Nephron (organoid): ENCODE data around the gene ARMC12.
"Not testable (repeated sequence)": the region's sequence is repeated elsewhere in the genome, so short reads cannot be mapped to it uniquely, and the experiment has no call there.

Source experiments
- H3K27ac Mint-ChIP-seq, 3 experiments: 2 replicates each; pipeline ENCODE4 v1.8.0; 2020; ENCODE audit warnings: mixed read lengths in 3 of 3, mild to moderate bottlenecking in 2 of 3, moderate library complexity in 1 of 3
- H3K27me3 Mint-ChIP-seq: 2 replicates; pipeline ENCODE4 v1.8.0; 2021; ENCODE audit warnings: low read depth, mild to moderate bottlenecking, moderate library complexity, mixed read lengths
- H3K36me3 Mint-ChIP-seq: 2 replicates; pipeline ENCODE4 v1.8.0; 2020; ENCODE audit warnings: low read depth, mixed read lengths
- H3K4me1 Mint-ChIP-seq: 2 replicates; pipeline ENCODE4 v1.8.0; 2020; ENCODE audit warnings: mixed read lengths
- H3K4me3 Mint-ChIP-seq, 3 experiments: 2 replicates each; pipeline ENCODE4 v1.8.0; 2020; ENCODE audit warnings: mild to moderate bottlenecking in 3 of 3, mixed read lengths in 3 of 3, moderate library complexity in 2 of 3
- H3K9me3 Mint-ChIP-seq: 2 replicates; pipeline ENCODE4 v1.8.0; 2020; ENCODE audit warnings: mixed read lengths
- CTCF ChIP-seq, 3 experiments: fragments of 200-600 bp; sonication (generic); IDR thresholded peaks; one replicate each; pipeline ENCODE4 v1.5.0; 2021; ENCODE audit warnings: antibody characterized with exemption in 3 of 3; ENCODE audit not compliant: unreplicated experiment in 3 of 3

ARMC12 gene

GRCh38 chr6:35729722-35730121, 7.1 kb upstream of the ARMC12 start:
- Mint-ChIP-seq H3K27ac (peak overlapping the region; percentile 61 to 87 (median 65)), H3K27me3 (no peaks in the 10 kb centered on the region), H3K4me1 (peaks cover 52% of the 10 kb centered on the region), H3K4me3 (peak overlapping the region; percentile 66 to 75 (median 73)), H3K36me3 (no peaks in the 10 kb centered on the region), H3K9me3 (no peaks in the 10 kb centered on the region)
- no peak for TF ChIP-seq CTCF (IDR thresholded peaks at IDR 0.05; ENCODE audit: unreplicated experiment in 3 of 3)

- H3K27ac Mint-ChIP-seq: peak overlapping the region; percentile 98 to 99 (median 99)
- TF ChIP-seq CTCF (IDR thresholded peaks at IDR 0.05; ENCODE audit: unreplicated experiment in 3 of 3): no peak
- H3K4me1 Mint-ChIP-seq: peaks cover 40% of the 10 kb centered on the region
- H3K36me3 Mint-ChIP-seq: no peaks in the 10 kb centered on the region
- H3K27me3 Mint-ChIP-seq: no peaks in the 10 kb centered on the region
- peak overlapping the region; percentile 88 to 91 (median 91) for H3K4me3 Mint-ChIP-seq
- H3K9me3 Mint-ChIP-seq: no peaks in the 10 kb centered on the region
Measured at GRCh38 chr6:35730745-35731413, 6.0 kb upstream of the ARMC12 start.

GRCh38 chr6:35731414-35731735, 5.5 kb upstream of the ARMC12 start:
- peaks cover 35% of the 10 kb centered on the region for H3K4me1 Mint-ChIP-seq
- no peak for TF ChIP-seq CTCF (IDR thresholded peaks at IDR 0.05; ENCODE audit: unreplicated experiment in 3 of 3)
- H3K9me3 Mint-ChIP-seq: no peaks in the 10 kb centered on the region
- H3K27ac Mint-ChIP-seq: peak overlapping the region; percentile 98 to 99 (median 99)
- H3K27me3 Mint-ChIP-seq: peaks cover 3% of the 10 kb centered on the region
- no peaks in the 10 kb centered on the region for H3K36me3 Mint-ChIP-seq
- peak overlapping the region; percentile 88 to 91 (median 91) for H3K4me3 Mint-ChIP-seq

GRCh38 chr6:35731736-35732532, 4.9 kb upstream of the ARMC12 start:
- Mint-ChIP-seq H3K36me3 (no peaks in the 10 kb centered on the region), H3K27ac (peak overlapping the region; percentile 98 to 99 (median 99)), H3K9me3 (no peaks in the 10 kb centered on the region)

GRCh38 chr6:35733633-35734032, 3.2 kb upstream of the ARMC12 start:
- TF ChIP-seq CTCF (IDR thresholded peaks at IDR 0.05; ENCODE audit: unreplicated experiment in 3 of 3): no peak
- H3K27ac Mint-ChIP-seq: peak overlapping the region; percentile 37 to 81 (median 59)
- H3K27me3 Mint-ChIP-seq: peaks cover 3% of the 10 kb centered on the region
- H3K36me3 Mint-ChIP-seq: no peaks in the 10 kb centered on the region
- H3K4me1 Mint-ChIP-seq: peaks cover 32% of the 10 kb centered on the region
- H3K4me3 Mint-ChIP-seq: peak overlapping the region in 1 of 3 experiments; percentile 34
- no peaks in the 10 kb centered on the region for H3K9me3 Mint-ChIP-seq

More at GRCh38 chr6:35731736-35732532, 4.9 kb upstream of the ARMC12 start:
- H3K4me1 Mint-ChIP-seq: peaks cover 29% of the 10 kb centered on the region
- H3K27me3 Mint-ChIP-seq: peaks cover 3% of the 10 kb centered on the region
- H3K4me3 Mint-ChIP-seq: peak overlapping the region; percentile 88 to 91 (median 91)
- peak in 1 of 3 experiments; percentile 18 for TF ChIP-seq CTCF (IDR thresholded peaks at IDR 0.05; ENCODE audit: unreplicated experiment in 3 of 3)

GRCh38 chr6:35734319-35734718, 2.5 kb upstream of the ARMC12 start:
- not testable (repeated sequence) for H3K27me3 Mint-ChIP-seq, H3K4me3 Mint-ChIP-seq, H3K9me3 Mint-ChIP-seq, H3K36me3 Mint-ChIP-seq
- H3K4me1 Mint-ChIP-seq: peaks cover 34% of the 10 kb centered on the region
- H3K27ac Mint-ChIP-seq: peak overlapping the region in 1 of 3 experiments; percentile 81
